ENCODE data around the gene RIMS4. TPM values are rescaled to one million over a fixed set of nuclear protein-coding genes. Genes with fewer than 3 reads are reported as not detected.

RIMS4 gene
- total RNA-seq, 1 donor from 2014 or later: 7.5 TPM

GRCh38 chr20:44730441-44730840 lies 79.9 kb downstream of the RIMS4 start:
- H3K9me3 Mint-ChIP-seq: no peaks in the 10 kb centered on the region
- no peaks in the 10 kb centered on the region for H3K36me3 Mint-ChIP-seq
- no peak overlapping the region for H3K4me3 Mint-ChIP-seq
- peaks cover 10% of the 10 kb centered on the region for H3K4me1 Mint-ChIP-seq (ENCODE audit: unreplicated experiment)
- no peak for TF ChIP-seq CTCF (conservative IDR thresholded peaks at IDR 0.05)
- H3K27ac Mint-ChIP-seq: no peak overlapping the region
- peaks cover 5% of the 10 kb centered on the region for H3K27me3 Mint-ChIP-seq
- DNase-seq (ENCODE audit: extremely low spot score, unreplicated experiment): no peak

- Mint-ChIP-seq H3K4me1 (ENCODE audit: unreplicated experiment) (peaks cover 10% of the 10 kb centered on the region), H3K36me3 (no peaks in the 10 kb centered on the region), H3K9me3 (no peaks in the 10 kb centered on the region), H3K27me3 (peaks cover 5% of the 10 kb centered on the region), H3K27ac (no peak overlapping the region), H3K4me3 (no peak overlapping the region)
- DNase-seq (ENCODE audit: extremely low spot score, unreplicated experiment): no peak
- no peak for TF ChIP-seq CTCF (conservative IDR thresholded peaks at IDR 0.05)
Measured at GRCh38 chr20:44728801-44729443, 81.4 kb downstream of the RIMS4 start.

DNA sequence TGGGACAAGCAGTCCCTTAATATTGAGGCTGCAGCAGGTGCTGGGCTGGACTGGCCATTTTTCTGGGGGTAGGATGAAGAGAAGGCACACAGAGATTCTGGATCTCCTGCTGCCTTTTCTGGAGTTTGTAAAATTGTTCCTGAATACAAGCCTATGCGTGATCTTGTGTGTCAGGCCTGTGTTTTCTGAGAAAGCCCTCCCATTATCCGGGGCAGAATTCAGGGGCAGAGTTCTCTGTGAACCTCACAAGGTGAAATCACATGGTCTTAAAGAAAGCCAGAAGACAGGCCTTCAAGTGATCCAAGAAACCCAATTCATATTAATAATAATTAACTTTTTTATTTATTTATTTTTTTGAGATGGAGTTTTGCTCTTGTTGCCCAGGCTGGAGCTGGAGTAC lies 82.7 kb downstream of the RIMS4 start:
- Mint-ChIP-seq H3K4me1 (ENCODE audit: unreplicated experiment) (peaks cover 5% of the 10 kb centered on the region), H3K4me3 (no peak overlapping the region), H3K27ac (no peak overlapping the region), H3K9me3 (no peaks in the 10 kb centered on the region), H3K27me3 (no peaks in the 10 kb centered on the region), H3K36me3 (no peaks in the 10 kb centered on the region)
- DNase-seq (ENCODE audit: extremely low spot score, unreplicated experiment): no peak
- no peak for TF ChIP-seq CTCF (conservative IDR thresholded peaks at IDR 0.05)

GRCh38 chr20:44727039-44727438 lies 83.3 kb downstream of the RIMS4 start:
- no peak for TF ChIP-seq CTCF (conservative IDR thresholded peaks at IDR 0.05)
- Mint-ChIP-seq H3K4me1 (ENCODE audit: unreplicated experiment) (peaks cover 5% of the 10 kb centered on the region), H3K27me3 (no peaks in the 10 kb centered on the region), H3K36me3 (no peaks in the 10 kb centered on the region), H3K27ac (no peak overlapping the region), H3K4me3 (no peak overlapping the region), H3K9me3 (no peaks in the 10 kb centered on the region)
- no peak for DNase-seq (ENCODE audit: extremely low spot score, unreplicated experiment)

DNA sequence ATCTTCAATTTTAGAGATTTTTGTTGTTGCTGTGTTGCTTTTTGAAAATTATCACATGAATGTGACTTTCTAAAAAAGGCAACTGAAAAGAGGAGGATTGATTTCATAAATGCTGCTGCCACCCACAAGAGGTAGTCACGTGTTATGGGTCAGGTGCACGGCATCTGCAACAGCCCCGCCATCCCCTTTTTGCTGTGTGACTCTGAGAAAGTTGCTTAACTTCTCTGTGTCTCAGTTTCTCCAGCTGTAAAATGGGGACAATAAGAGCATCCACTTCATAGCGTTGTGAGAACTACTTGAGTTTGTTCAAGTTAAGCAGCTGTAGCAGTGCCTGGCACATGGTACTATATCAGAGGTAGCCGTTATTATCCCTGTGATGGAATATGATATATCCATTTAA lies 84.5 kb downstream of the RIMS4 start:
- Mint-ChIP-seq H3K4me3 (no peak overlapping the region), H3K36me3 (no peaks in the 10 kb centered on the region), H3K9me3 (no peaks in the 10 kb centered on the region), H3K4me1 (ENCODE audit: unreplicated experiment) (peaks cover 5% of the 10 kb centered on the region), H3K27me3 (no peaks in the 10 kb centered on the region), H3K27ac (no peak overlapping the region)
- TF ChIP-seq CTCF (conservative IDR thresholded peaks at IDR 0.05): no peak
- DNase-seq (ENCODE audit: extremely low spot score, unreplicated experiment): no peak

Measured in type B pancreatic cell (in vitro differentiated cells).